ENCODE data around the gene NPR2.

NPR2 gene

DNA sequence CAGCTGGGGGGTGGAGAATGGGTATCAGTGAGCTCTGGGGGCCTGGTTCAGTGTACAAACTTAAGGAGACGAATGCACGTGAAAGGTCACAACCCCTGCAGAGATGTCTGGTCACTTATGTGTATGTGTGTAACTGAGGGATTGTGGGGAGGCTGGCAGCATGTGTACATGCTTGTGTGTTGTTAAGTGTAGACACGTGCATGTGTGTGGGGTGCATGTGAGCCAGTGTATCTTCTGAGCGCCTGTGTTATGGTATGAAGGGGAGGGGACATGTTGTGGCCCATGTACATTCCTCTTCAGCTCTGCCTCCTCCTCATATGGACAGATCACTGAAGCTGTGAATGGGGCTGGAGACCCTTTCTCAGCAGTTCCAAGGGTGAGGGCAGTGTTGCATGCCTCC, 39.6 kb downstream of the NPR2 start:
- ChIA-PET POLR2A (ENCODE audit: low non-redundant PET) (no interaction called here), CTCF (interaction anchor here (0.6 kb wide), 1 partner anchor 28 kb away, joined by 4 read pairs; no protein-coding TSS in a partner anchor)
- H3K27ac ChIP-seq, result no peak overlapping the region
- DNase-seq (ENCODE audit: low spot score), result no peak
- TF ChIP-seq, protein P1, sequence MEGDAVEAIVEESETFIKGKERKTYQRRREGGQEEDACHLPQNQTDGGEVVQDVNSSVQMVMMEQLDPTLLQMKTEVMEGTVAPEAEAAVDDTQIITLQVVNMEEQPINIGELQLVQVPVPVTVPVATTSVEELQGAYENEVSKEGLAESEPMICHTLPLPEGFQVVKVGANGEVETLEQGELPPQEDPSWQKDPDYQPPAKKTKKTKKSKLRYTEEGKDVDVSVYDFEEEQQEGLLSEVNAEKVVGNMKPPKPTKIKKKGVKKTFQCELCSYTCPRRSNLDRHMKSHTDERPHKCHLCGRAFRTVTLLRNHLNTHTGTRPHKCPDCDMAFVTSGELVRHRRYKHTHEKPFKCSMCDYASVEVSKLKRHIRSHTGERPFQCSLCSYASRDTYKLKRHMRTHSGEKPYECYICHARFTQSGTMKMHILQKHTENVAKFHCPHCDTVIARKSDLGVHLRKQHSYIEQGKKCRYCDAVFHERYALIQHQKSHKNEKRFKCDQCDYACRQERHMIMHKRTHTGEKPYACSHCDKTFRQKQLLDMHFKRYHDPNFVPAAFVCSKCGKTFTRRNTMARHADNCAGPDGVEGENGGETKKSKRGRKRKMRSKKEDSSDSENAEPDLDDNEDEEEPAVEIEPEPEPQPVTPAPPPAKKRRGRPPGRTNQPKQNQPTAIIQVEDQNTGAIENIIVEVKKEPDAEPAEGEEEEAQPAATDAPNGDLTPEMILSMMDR (conservative IDR thresholded peaks at IDR 0.05; ENCODE audit: low read depth), result no peak

DNA sequence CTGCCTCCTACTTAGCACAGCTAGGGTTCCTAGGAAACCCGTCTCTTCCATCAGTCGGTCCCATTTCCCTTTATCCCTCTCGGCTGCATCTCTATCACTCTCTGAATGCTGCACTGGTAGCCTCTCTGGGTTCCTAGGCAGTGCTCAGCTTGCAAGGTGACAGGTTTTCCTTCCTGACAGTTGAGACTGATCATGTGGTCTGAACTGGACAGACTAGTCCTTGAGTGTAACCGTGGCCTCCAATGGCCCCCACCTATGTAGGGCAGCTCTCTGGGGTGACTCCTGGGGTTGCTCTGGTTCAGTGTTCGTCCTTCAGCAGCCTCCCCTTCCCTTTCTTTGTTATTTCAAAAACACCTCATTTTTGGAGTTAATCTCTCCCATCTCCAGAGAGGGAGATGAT, 41.4 kb downstream of the NPR2 start:
- TF ChIP-seq, protein P1 (conservative IDR thresholded peaks at IDR 0.05; ENCODE audit: low read depth), result no peak
- ChIA-PET CTCF (no interaction called here), POLR2A (ENCODE audit: low non-redundant PET) (no interaction called here)
- DNase-seq (ENCODE audit: low spot score), result no peak
- peak overlapping the region; percentile 13; the same call in 1 of the 2 replicates for H3K27ac ChIP-seq

GRCh38 chr9:35834260-35835215, 43.1 kb downstream of the NPR2 start:
- DNase-seq (ENCODE audit: low spot score), result no peak
- ChIA-PET CTCF (interaction anchor here (0.6 kb wide), 1 partner anchor 70 kb away, joined by 3 read pairs; no protein-coding TSS in a partner anchor), POLR2A (ENCODE audit: low non-redundant PET) (no interaction called here)
- H3K27ac ChIP-seq, result no peak overlapping the region
- TF ChIP-seq, protein P1 (conservative IDR thresholded peaks at IDR 0.05; ENCODE audit: low read depth), result no peak

DNA sequence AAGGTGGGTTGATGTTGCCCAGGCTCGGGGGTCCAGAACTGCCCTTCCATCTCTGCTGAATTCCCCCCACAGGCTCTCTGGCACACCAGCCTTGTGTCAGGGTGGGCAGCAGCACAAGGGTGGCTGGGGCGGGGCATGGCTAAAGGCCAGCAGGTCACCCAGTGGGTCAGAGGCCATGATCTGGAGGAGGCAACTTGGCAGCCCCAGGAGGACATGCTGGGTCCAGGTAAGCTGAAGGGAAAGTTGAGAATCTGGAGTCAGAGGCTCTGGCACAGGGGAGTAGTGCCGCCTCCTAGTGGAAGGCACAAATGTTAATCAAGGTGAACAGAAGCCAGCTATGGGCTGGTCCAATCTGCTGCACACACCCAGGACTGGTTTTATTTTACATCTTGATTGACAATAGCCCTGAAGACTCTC, 43.8 kb downstream of the NPR2 start:
- DNase-seq (ENCODE audit: low spot score), result no peak
- no peak overlapping the region for H3K27ac ChIP-seq
- ChIA-PET CTCF (interaction anchor here (0.6 kb wide), 1 partner anchor 71 kb away, joined by 3 read pairs; no protein-coding TSS in a partner anchor), POLR2A (ENCODE audit: low non-redundant PET) (no interaction called here)
- TF ChIP-seq, protein P1 (conservative IDR thresholded peaks at IDR 0.05; ENCODE audit: low read depth), result no peak

DNA sequence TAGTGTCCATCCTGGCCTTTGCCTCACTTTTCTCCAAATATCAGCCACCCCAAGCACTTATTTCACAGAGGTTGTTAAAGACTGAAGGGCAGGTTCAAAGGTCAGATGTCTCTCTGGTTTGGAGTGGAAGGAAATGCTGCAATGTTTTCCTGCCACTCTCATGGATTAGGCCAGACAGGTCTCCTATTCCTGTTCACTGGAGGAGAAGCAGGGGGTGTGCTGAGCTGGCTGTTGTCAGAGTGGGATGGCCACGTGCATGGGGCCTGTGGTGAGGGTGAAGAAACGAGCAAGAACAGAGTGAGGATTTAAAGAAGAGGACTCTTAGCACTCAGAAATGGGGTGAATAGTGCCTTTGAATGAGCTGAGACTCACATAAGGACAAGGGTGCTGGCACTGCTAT, 44.4 kb downstream of the NPR2 start:
- CTCF ChIA-PET, result no interaction called here
- TF ChIP-seq, protein P1 (conservative IDR thresholded peaks at IDR 0.05; ENCODE audit: low read depth), result no peak
- H3K27ac ChIP-seq, result no peak overlapping the region
- DNase-seq (ENCODE audit: low spot score), result no peak
- POLR2A ChIA-PET (ENCODE audit: low non-redundant PET), result no interaction called here

DNA sequence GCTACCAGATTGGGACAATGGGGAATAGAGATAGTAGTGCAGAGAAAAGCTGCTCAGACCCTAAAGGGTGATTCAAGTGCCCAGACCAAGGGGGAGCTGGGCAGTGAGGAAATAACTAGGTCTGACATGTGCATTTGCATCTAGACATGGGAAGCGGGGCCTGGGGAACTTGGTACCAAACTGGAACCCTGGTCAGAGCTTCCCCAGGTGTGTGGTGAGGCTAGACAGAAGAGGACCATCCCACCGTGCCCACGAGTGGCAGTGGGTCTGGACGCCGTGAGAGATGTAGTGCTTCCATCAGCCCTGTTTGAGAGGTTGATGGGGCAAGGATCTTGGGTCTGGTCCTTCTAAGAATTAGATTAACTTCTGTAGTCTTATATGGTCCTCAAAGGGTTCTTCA, 45.2 kb downstream of the NPR2 start:
- CTCF ChIA-PET, result no interaction called here
- TF ChIP-seq, protein P1 (conservative IDR thresholded peaks at IDR 0.05; ENCODE audit: low read depth), result no peak
- POLR2A ChIA-PET (ENCODE audit: low non-redundant PET), result no interaction called here
- no peak for DNase-seq (ENCODE audit: low spot score)
- no peak overlapping the region for H3K27ac ChIP-seq
